Natural killer cell (primary cell): ENCODE results near the gene ZNF3. TPM values are rescaled to one million over a fixed set of nuclear protein-coding genes. Genes with fewer than 3 reads are reported as not detected.
"Not testable (repeated sequence)": the region's sequence is repeated elsewhere in the genome, so short reads cannot be mapped to it uniquely, and the experiment has no call there.

Experiments
- ATAC-seq, 3 donors: fragments of 150-1000 bp in 2 of 3; fragments of 200-7000 bp in 1 of 3; cut with Tn5 transposase; 1 replicate in 1 of 3; 2 replicates in 2 of 3; pipeline ENCODE4 v1.10.0; 2021; ENCODE audit warnings: mild to moderate bottlenecking in 2 of 3, moderate library complexity in 2 of 3
- DNase-seq, 2 donors: peaks; one replicate each; pipeline versions ENCODE4 v3.0.0 to v3.0.0-alpha.2; 2013 to 2021; ENCODE audit warnings: mixed read lengths in 1 of 2
- H3K27ac ChIP-seq: one replicate; pipeline ENCODE4 v1.5.1; 2013; ENCODE audit warnings: mild to moderate bottlenecking, low read length
- H3K27me3 ChIP-seq: one replicate; pipeline ENCODE4 v1.6.1; 2013; ENCODE audit warnings: low read length; ENCODE audit not compliant: control insufficient read depth, insufficient read depth
- H3K36me3 ChIP-seq: one replicate; pipeline ENCODE4 v1.6.1; 2013; ENCODE audit warnings: low read length; ENCODE audit not compliant: control insufficient read depth, insufficient read depth
- H3K4me1 ChIP-seq: one replicate; pipeline ENCODE4 v1.6.1; 2013; ENCODE audit warnings: low read length; ENCODE audit not compliant: control insufficient read depth, insufficient read depth
- H3K4me3 ChIP-seq: one replicate; pipeline ENCODE4 v1.5.1; 2013; ENCODE audit warnings: low read length
- H3K9me3 ChIP-seq: one replicate; pipeline ENCODE4 v1.6.1; 2013; ENCODE audit warnings: low read length; ENCODE audit not compliant: control insufficient read depth, insufficient read depth
- H3K27ac Mint-ChIP-seq, 2 donors: one replicate each; pipeline ENCODE4 v1.8.0; 2022; ENCODE audit warnings: mild to moderate bottlenecking in 2 of 2, mixed read lengths in 2 of 2, moderate library complexity in 1 of 2
- H3K27me3 Mint-ChIP-seq, 2 donors: one replicate each; pipeline ENCODE4 v1.8.0; 2022; ENCODE audit warnings: low read depth in 2 of 2, mixed read lengths in 2 of 2
- H3K36me3 Mint-ChIP-seq: one replicate; pipeline ENCODE4 v1.8.0; 2022; ENCODE audit warnings: mixed read lengths
- H3K4me1 Mint-ChIP-seq, 2 donors: one replicate each; pipeline ENCODE4 v1.8.0; 2022; ENCODE audit warnings: mixed read lengths in 2 of 2
- H3K4me3 Mint-ChIP-seq: one replicate; pipeline ENCODE4 v1.8.0; 2022; ENCODE audit warnings: mild to moderate bottlenecking, moderate library complexity, mixed read lengths
- H3K9me3 Mint-ChIP-seq, 2 donors: one replicate each; pipeline ENCODE4 v1.8.0; 2022; ENCODE audit warnings: mixed read lengths in 2 of 2
- CTCF ChIP-seq: fragments of 200-600 bp; IDR thresholded peaks from one replicate; pipeline ENCODE4 v1.8.0; 2022; ENCODE audit warnings: antibody characterized with exemption
- WGBS: methylation state at CpG from one replicate; pipeline ENCODE4 v1.1.7; 2013; ENCODE audit warnings: missing lambda C conversion rate; ENCODE audit not compliant: insufficient coverage; 5-methylcytosine and 5-hydroxymethylcytosine counted together
- intact Hi-C: fragments of 100-400 bp; cut with micrococcal nuclease; formaldehyde crosslinking; loops from one replicate; pipeline ENCODE4 v1.14.2; 2022
- total RNA-seq, 4 donors: library from RNA; stranded (reverse); fragments of 120-200 nt in 1 of 4; gene quantifications; one replicate each; pipeline versions ENCODE4 v1.2.3 to v1.2.4, GENCODE V29; 2013 to 2022

The ZNF3 gene
- 10 to 100 TPM; 37.8 to 51.6 (median 49.0) TPM for total RNA-seq
- 34.0 TPM for total RNA-seq (2013)

GRCh38 chr7:100081535-100082102, at the start of gene ZNF3:
ZNF3 (minus strand) TSS chr7:100081723; CDS start chr7:100077357, 4,366 bp downstream.
- Histone ChIP-seq H3K4me1 (peaks cover 24% of the 10 kb centered on the region), H3K9me3 (no peaks in the 10 kb centered on the region), H3K27me3 (no peaks in the 10 kb centered on the region), H3K27ac (peak within 1 kb of the TSS; percentile 90), H3K36me3 (peaks cover 7% of the 10 kb centered on the region), H3K4me3 (peak within 1 kb of the TSS; percentile 71)
- Mint-ChIP-seq H3K27me3 (no peaks in the 10 kb centered on the region), H3K4me1 (peaks cover 20 to 34% of the 10 kb centered on the region in 2 donors), H3K36me3 (no peaks in the 10 kb centered on the region), H3K27ac (peak within 1 kb of the TSS; percentile 77 to 83), H3K9me3 (no peaks in the 10 kb centered on the region), H3K4me3 (peak within 1 kb of the TSS; percentile 90)
- intact Hi-C loops, result loop anchor here (1.0 to 5.0 kb wide), 6 partner anchors 19 to 140 kb away; partner anchors contain the start of genes CNPY4, TAF6 and ZSCAN21
- peak; percentile 80 to 93 (median 82) for ATAC-seq
- WGBS, result under 1% methylated on average over 55 of the region's 55 CpGs
- peak; percentile 96 for TF ChIP-seq CTCF
- peak; percentile 98 to 99 for DNase-seq

DNA sequence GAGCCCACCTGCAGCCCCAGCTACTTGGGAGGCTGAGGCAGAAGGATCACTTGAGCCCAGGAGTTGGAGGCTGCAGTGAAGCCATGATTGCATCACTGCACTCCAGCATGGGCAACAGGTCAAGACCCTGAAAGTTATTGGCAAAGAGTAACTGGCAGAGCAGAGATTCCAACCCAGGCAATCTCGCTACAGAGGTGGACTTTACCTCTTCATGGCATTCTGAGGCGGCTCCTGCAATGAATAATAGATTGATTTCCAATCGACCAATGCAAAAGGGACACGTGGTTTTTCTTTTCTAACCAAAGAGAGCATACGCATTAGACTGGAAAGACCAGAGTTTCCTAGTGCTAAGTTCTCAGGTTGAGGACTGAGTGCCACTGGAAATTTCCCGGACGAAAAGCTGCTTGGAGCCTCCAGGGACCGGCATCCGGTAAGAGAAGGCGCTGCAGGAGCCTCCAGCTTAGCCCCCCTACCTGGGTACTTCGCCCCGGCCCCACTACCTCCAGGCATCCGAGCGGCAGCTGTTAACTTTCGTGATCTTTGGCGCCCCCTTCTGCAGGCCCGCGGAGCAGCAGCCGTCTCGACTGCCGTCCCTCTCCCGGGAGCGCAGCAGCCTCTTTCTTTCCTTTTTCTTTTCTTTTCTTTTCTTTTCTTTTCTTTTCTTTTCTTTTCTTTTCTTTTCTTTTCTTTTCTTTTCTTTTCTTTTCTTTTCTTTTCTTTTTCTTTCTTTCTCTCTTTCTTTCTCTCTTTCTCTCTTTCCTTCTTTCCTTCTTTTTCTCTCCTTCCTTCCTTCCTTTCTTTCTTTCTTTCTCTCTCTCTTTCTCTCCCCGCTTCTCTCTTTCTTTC, 49.3 kb upstream of the ZNF3 start:
- Histone ChIP-seq H3K27ac (no peak overlapping the region), H3K4me3 (no peak overlapping the region), H3K27me3 (no peaks in the 10 kb centered on the region), H3K4me1 (peaks cover 21% of the 10 kb centered on the region), H3K36me3 (no peaks in the 10 kb centered on the region), H3K9me3 (no peaks in the 10 kb centered on the region)
- H3K4me1 Mint-ChIP-seq, result peaks cover 17 to 32% of the 10 kb centered on the region in 2 donors
- intact Hi-C loops, result loop anchor here (2.0 to 5.0 kb wide), 3 partner anchors 86 to 152 kb away; partner anchors contain the start of gene PVRIG
- H3K36me3 Mint-ChIP-seq, result no peaks in the 10 kb centered on the region
- TF ChIP-seq CTCF, result peak; percentile 99
- 15% methylated on average over 24 of the region's 24 CpGs for WGBS
- DNase-seq (peak; percentile 84 to 90), ATAC-seq (peak in 2 of 3 donors; percentile 25 to 28)
- H3K27me3 Mint-ChIP-seq, result peaks cover 0 to 6% of the 10 kb centered on the region in 2 donors
- no peaks in the 10 kb centered on the region for H3K9me3 Mint-ChIP-seq
- H3K4me3 Mint-ChIP-seq, result peak overlapping the region; percentile 58
- H3K27ac Mint-ChIP-seq, result no peak overlapping the region

GRCh38 chr7:100130220-100130607, 48.7 kb upstream of the ZNF3 start:
- H3K36me3 Mint-ChIP-seq, H3K36me3 ChIP-seq, H3K27me3 ChIP-seq, H3K4me3 Mint-ChIP-seq, H3K27ac ChIP-seq, H3K27ac Mint-ChIP-seq, H3K9me3 ChIP-seq, H3K27me3 Mint-ChIP-seq, H3K9me3 Mint-ChIP-seq, DNase-seq, ATAC-seq, H3K4me3 ChIP-seq: not testable (repeated sequence)
- 100% methylated on average over 1 of the region's 1 CpG for WGBS
- intact Hi-C loops, result loop anchor here (2.0 to 5.0 kb wide), 3 partner anchors 87 to 151 kb away; partner anchors contain the start of gene PVRIG
- H3K4me1 Mint-ChIP-seq, result peaks cover 22 to 36% of the 10 kb centered on the region in 2 donors
- H3K4me1 ChIP-seq, result peaks cover 27% of the 10 kb centered on the region

DNA sequence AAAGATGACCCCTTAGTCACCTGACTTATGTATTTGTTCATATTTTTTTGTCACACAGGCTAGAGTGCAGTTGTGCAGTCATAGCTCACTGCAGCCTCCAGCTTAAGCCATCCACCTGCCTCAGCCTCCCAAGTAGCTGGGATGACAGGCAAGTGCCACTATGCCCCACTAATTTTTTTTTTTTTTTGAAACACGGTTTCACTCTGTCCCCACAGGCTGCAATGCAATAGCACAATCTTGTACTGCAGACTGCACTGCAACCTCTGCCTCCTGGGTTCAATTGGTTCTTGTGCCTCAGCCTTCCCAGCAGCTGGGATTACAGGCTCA, 47.1 kb upstream of the ZNF3 start:
- H3K4me1 Mint-ChIP-seq, result peaks cover 30 to 44% of the 10 kb centered on the region in 2 donors
- Histone ChIP-seq H3K4me1 (peaks cover 34% of the 10 kb centered on the region), H3K36me3 (no peaks in the 10 kb centered on the region), H3K27ac (no peak overlapping the region), H3K27me3 (no peaks in the 10 kb centered on the region), H3K9me3 (no peaks in the 10 kb centered on the region), H3K4me3 (no peak overlapping the region)
- DNase-seq, result no peak
- H3K27me3 Mint-ChIP-seq, result peaks cover 0 to 4% of the 10 kb centered on the region in 2 donors
- H3K36me3 Mint-ChIP-seq, result no peaks in the 10 kb centered on the region
- no peak for ATAC-seq
- no peak for TF ChIP-seq CTCF
- peak overlapping the region; percentile 52 for H3K4me3 Mint-ChIP-seq
- no peaks in the 10 kb centered on the region for H3K9me3 Mint-ChIP-seq
- H3K27ac Mint-ChIP-seq, result no peak overlapping the region
- intact Hi-C loops, result no loop called here
- 88% methylated on average over 1 of the region's 1 CpG for WGBS
